Activated CD8-positive, alpha-beta T cell treated with anti-CD3 and anti-CD28 coated beads, Interleukin-2, amount 10 ng/mL, durations not matched to agents 7 days and 5 days (primary cell): ENCODE data around the gene FAM9B. TPM values are rescaled to one million over a fixed set of nuclear protein-coding genes. Genes with fewer than 3 reads are reported as not detected.
A peak's percentile ranks its signal among the peaks of the same experiment; 100 is the strongest.
"Not testable (repeated sequence)": the region's sequence is repeated elsewhere in the genome, so short reads cannot be mapped to it uniquely, and the experiment has no call there.

Source experiments
- ATAC-seq: fragments of 150-1000 bp; cut with Tn5 transposase; one replicate; pipeline ENCODE4 v1.10.0; 2021; ENCODE audit warnings: moderate library complexity
- CTCF ChIA-PET: fragments of 350-600 bp; sonication (Branson Sonifier 250); formaldehyde crosslinking; loops from one replicate; lab custom pipeline; 2021; ENCODE audit warnings: antibody characterized with exemption; lab: Charles Lee
- POLR2A ChIA-PET: fragments of 350-600 bp; sonication (Branson Sonifier 250); formaldehyde crosslinking; loops from one replicate; lab custom pipeline; 2021; ENCODE audit warnings: antibody characterized with exemption; lab: Charles Lee
- DNase-seq: peaks from one replicate; pipeline ENCODE4 v3.0.0-alpha.2; 2020
- H3K27ac Mint-ChIP-seq: one replicate; pipeline ENCODE4 v1.8.0; 2021; ENCODE audit warnings: mild to moderate bottlenecking, mixed read lengths
- H3K27me3 Mint-ChIP-seq: one replicate; pipeline ENCODE4 v1.8.0; 2021; ENCODE audit warnings: low read depth, mixed read lengths
- H3K36me3 Mint-ChIP-seq: one replicate; pipeline ENCODE4 v1.8.0; 2021; ENCODE audit warnings: low read depth, mixed read lengths
- H3K4me1 Mint-ChIP-seq: one replicate; pipeline ENCODE4 v1.8.0; 2021; ENCODE audit warnings: low read depth, mixed read lengths
- H3K4me3 Mint-ChIP-seq: one replicate; pipeline ENCODE4 v1.8.0; 2021; ENCODE audit warnings: mild to moderate bottlenecking, mixed read lengths
- H3K9me3 Mint-ChIP-seq: one replicate; pipeline ENCODE4 v1.8.0; 2022; ENCODE audit warnings: mixed read lengths; ENCODE audit not compliant: insufficient read depth
- total RNA-seq, 2 experiments: library from RNA; stranded (reverse); gene quantifications; one replicate each; pipeline ENCODE4 v1.2.3, GENCODE V29; 2021

FAM9B gene
- total RNA-seq, 2 experiments from 2014 or later, result not detected

- ATAC-seq, result no peak
- Mint-ChIP-seq H3K4me1 (peaks cover 6% of the 10 kb centered on the region), H3K9me3 (no peaks in the 10 kb centered on the region), H3K4me3 (no peak overlapping the region), H3K27me3 (no peaks in the 10 kb centered on the region), H3K27ac (no peak overlapping the region), H3K36me3 (no peaks in the 10 kb centered on the region)
- ChIA-PET POLR2A (no interaction called here), CTCF (no interaction called here)
- no peak for DNase-seq
Measured at GRCh38 chrX:9037296-9037695, 3.4 kb upstream of the FAM9B start.

- ATAC-seq (no peak), DNase-seq (no peak)
- Mint-ChIP-seq H3K36me3 (no peaks in the 10 kb centered on the region), H3K27me3 (peaks cover 3% of the 10 kb centered on the region), H3K9me3 (no peaks in the 10 kb centered on the region), H3K27ac (no peak overlapping the region), H3K4me1 (peaks cover 6% of the 10 kb centered on the region), H3K4me3 (no peak overlapping the region)
- ChIA-PET POLR2A (no interaction called here), CTCF (no interaction called here)
Measured at GRCh38 chrX:9033586-9033985, 341 bp downstream of the FAM9B start.

GRCh38 chrX:9033179-9033578, 748 bp downstream of the FAM9B start:
- ChIA-PET POLR2A (no interaction called here), CTCF (no interaction called here)
- H3K9me3 Mint-ChIP-seq, result no peaks in the 10 kb centered on the region
- no peak for ATAC-seq
- DNase-seq, result no peak
- peaks cover 3% of the 10 kb centered on the region for H3K27me3 Mint-ChIP-seq
- H3K27ac Mint-ChIP-seq, result no peak overlapping the region
- H3K4me1 Mint-ChIP-seq, result peaks cover 6% of the 10 kb centered on the region
- H3K36me3 Mint-ChIP-seq, result no peaks in the 10 kb centered on the region
- H3K4me3 Mint-ChIP-seq, result no peak overlapping the region

GRCh38 chrX:9023293-9023692, 10.6 kb downstream of the FAM9B start:
- ATAC-seq (no peak), DNase-seq (no peak)
- Mint-ChIP-seq H3K36me3 (no peaks in the 10 kb centered on the region), H3K4me1 (no peaks in the 10 kb centered on the region), H3K9me3 (no peaks in the 10 kb centered on the region), H3K27me3 (no peaks in the 10 kb centered on the region), H3K4me3 (no peak overlapping the region), H3K27ac (no peak overlapping the region)
- ChIA-PET CTCF (no interaction called here), POLR2A (no interaction called here)

GRCh38 chrX:9019151-9019550, 14.8 kb downstream of the FAM9B start:
- DNase-seq (no peak), ATAC-seq (no peak)
- Mint-ChIP-seq H3K4me3 (no peak overlapping the region), H3K9me3 (no peaks in the 10 kb centered on the region), H3K27ac (no peak overlapping the region), H3K4me1 (no peaks in the 10 kb centered on the region), H3K27me3 (no peaks in the 10 kb centered on the region), H3K36me3 (no peaks in the 10 kb centered on the region)
- ChIA-PET CTCF (no interaction called here), POLR2A (no interaction called here)

GRCh38 chrX:9018332-9018731, 15.6 kb downstream of the FAM9B start:
- H3K4me3 Mint-ChIP-seq, H3K36me3 Mint-ChIP-seq, H3K4me1 Mint-ChIP-seq, ATAC-seq, H3K27me3 Mint-ChIP-seq, H3K9me3 Mint-ChIP-seq, H3K27ac Mint-ChIP-seq, DNase-seq, CTCF ChIA-PET: not testable (repeated sequence)
- POLR2A ChIA-PET, result interaction anchor here (0.6 kb wide), 1 partner anchor 94 kb away, joined by 4 read pairs; no protein-coding TSS in a partner anchor

GRCh38 chrX:9003041-9003440, 30.9 kb downstream of the FAM9B start:
- H3K36me3 Mint-ChIP-seq, result no peaks in the 10 kb centered on the region
- DNase-seq (no peak), ATAC-seq (no peak)
- POLR2A ChIA-PET, result no interaction called here
- CTCF ChIA-PET, result no interaction called here
- H3K4me1 Mint-ChIP-seq, result peaks cover 10% of the 10 kb centered on the region
- no peaks in the 10 kb centered on the region for H3K27me3 Mint-ChIP-seq
- no peak overlapping the region for H3K4me3 Mint-ChIP-seq
- H3K9me3 Mint-ChIP-seq, result no peaks in the 10 kb centered on the region
- no peak overlapping the region for H3K27ac Mint-ChIP-seq

GRCh38 chrX:8988446-8988845, 45.5 kb downstream of the FAM9B start:
- ChIA-PET CTCF (interaction anchor here (0.9 kb wide), 1 partner anchor 12 kb away, joined by 3 read pairs; no protein-coding TSS in a partner anchor), POLR2A (no interaction called here)
- Mint-ChIP-seq H3K4me1 (peaks cover 7% of the 10 kb centered on the region), H3K9me3 (no peaks in the 10 kb centered on the region), H3K27me3 (no peaks in the 10 kb centered on the region), H3K27ac (no peak overlapping the region), H3K36me3 (no peaks in the 10 kb centered on the region), H3K4me3 (no peak overlapping the region)
- DNase-seq (no peak), ATAC-seq (no peak)

- peaks cover 7% of the 10 kb centered on the region for H3K4me1 Mint-ChIP-seq
- no peak overlapping the region for H3K4me3 Mint-ChIP-seq
- H3K27me3 Mint-ChIP-seq, result no peaks in the 10 kb centered on the region
- no peak overlapping the region for H3K27ac Mint-ChIP-seq
- CTCF ChIA-PET, result interaction anchor here (0.9 to 1.3 kb wide), 2 partner anchors 11 to 13 kb away, joined by 3 read pairs; no protein-coding TSS in a partner anchor
- POLR2A ChIA-PET, result no interaction called here
- no peaks in the 10 kb centered on the region for H3K36me3 Mint-ChIP-seq
- peak; percentile 21 for DNase-seq
- ATAC-seq, result no peak
- H3K9me3 Mint-ChIP-seq, result no peaks in the 10 kb centered on the region
Measured at GRCh38 chrX:8987672-8988250, 46.2 kb downstream of the FAM9B start.

GRCh38 chrX:8984231-8984630, 49.7 kb downstream of the FAM9B start:
- DNase-seq (no peak), ATAC-seq (no peak)
- H3K4me3 Mint-ChIP-seq, result no peak overlapping the region
- peaks cover 14% of the 10 kb centered on the region for H3K4me1 Mint-ChIP-seq
- H3K36me3 Mint-ChIP-seq, result no peaks in the 10 kb centered on the region
- H3K27me3 Mint-ChIP-seq, result no peaks in the 10 kb centered on the region
- H3K27ac Mint-ChIP-seq, result no peak overlapping the region
- CTCF ChIA-PET, result no interaction called here
- POLR2A ChIA-PET, result interaction anchor here (0.6 kb wide), 1 partner anchor 717 kb away, joined by 3 read pairs; no protein-coding TSS in a partner anchor
- no peaks in the 10 kb centered on the region for H3K9me3 Mint-ChIP-seq

- DNase-seq (peak; percentile 21), ATAC-seq (no peak)
- H3K36me3 Mint-ChIP-seq, result no peaks in the 10 kb centered on the region
- peaks cover 7% of the 10 kb centered on the region for H3K4me1 Mint-ChIP-seq
- no peaks in the 10 kb centered on the region for H3K27me3 Mint-ChIP-seq
- POLR2A ChIA-PET, result interaction anchor here (1.0 kb wide), 1 partner anchor 297 kb away, joined by 3 read pairs; no protein-coding TSS in a partner anchor
- H3K4me3 Mint-ChIP-seq, result no peak overlapping the region
- CTCF ChIA-PET, result interaction anchor here (0.6 to 1.2 kb wide), 2 partner anchors 10 to 1012 kb away, joined by 3 read pairs; no protein-coding TSS in a partner anchor
- H3K9me3 Mint-ChIP-seq, result no peaks in the 10 kb centered on the region
- no peak overlapping the region for H3K27ac Mint-ChIP-seq
Measured at GRCh38 chrX:8981723-8982122, 52.2 kb downstream of the FAM9B start.

GRCh38 chrX:8980756-8981155, 53.2 kb downstream of the FAM9B start:
- CTCF ChIA-PET, result interaction anchor here (1.2 kb wide), 1 partner anchor 9 kb away, joined by 3 read pairs; no protein-coding TSS in a partner anchor
- Mint-ChIP-seq H3K4me3 (no peak overlapping the region), H3K27me3 (no peaks in the 10 kb centered on the region), H3K4me1 (peaks cover 7% of the 10 kb centered on the region), H3K27ac (no peak overlapping the region), H3K36me3 (no peaks in the 10 kb centered on the region), H3K9me3 (no peaks in the 10 kb centered on the region)
- no peak for ATAC-seq
- POLR2A ChIA-PET, result no interaction called here
- DNase-seq, result no peak
